ENCODE data around the gene CDH15. TPM values are rescaled to one million over a fixed set of nuclear protein-coding genes. Genes with fewer than 3 reads are reported as not detected.

The CDH15 gene
- total and polyA plus RNA-seq, 9 of the 15 experiments (the other 6 are each of a cell fraction or from before 2014, with no cell fraction given): 0.07 to 0.18 TPM; not detected in 7

- no peak for TF ChIP-seq ZNF408 (CRISPR knock-in tag; IDR thresholded peaks at IDR 0.05; ENCODE audit: low read depth)
- no peak for TF ChIP-seq ZNF311 (CRISPR knock-in tag; IDR thresholded peaks at IDR 0.05)
- TF ChIP-seq HOMEZ (CRISPR knock-in tag; IDR thresholded peaks at IDR 0.05): no peak
- no peak for TF ChIP-seq HNRNPUL1 (IDR thresholded peaks at IDR 0.05; ENCODE audit: low read length)
- 0 out of 2 replicates have a peak, but pooled peaks have one; percentile 26 for TF ChIP-seq ZNF589 (CRISPR knock-in tag; IDR thresholded peaks at IDR 0.05; ENCODE audit: low read depth)
- TF ChIP-seq ZBTB26 (CRISPR knock-in tag; IDR thresholded peaks at IDR 0.05): no peak
- TF ChIP-seq EP300 (IDR thresholded peaks at IDR 0.05; ENCODE audit: low read length): peak; percentile 76; the same call in 1 of the 2 replicates
- TF ChIP-seq ZNF507 (tag; conservative IDR thresholded peaks at IDR 0.05): no peak
- no peak for TF ChIP-seq MCM7 (IDR thresholded peaks at IDR 0.05)
- no peak for TF ChIP-seq ZBTB49 (CRISPR knock-in tag; IDR thresholded peaks at IDR 0.05; ENCODE audit: borderline replicate concordance)
- TF ChIP-seq IFI16 (CRISPR knock-in tag; IDR thresholded peaks at IDR 0.05): no peak
- TF ChIP-seq NR3C1 (CRISPR knock-in tag; IDR thresholded peaks at IDR 0.05): no peak
- no peak for TF ChIP-seq ZNF384 (IDR thresholded peaks at IDR 0.05; ENCODE audit: low read depth, low read length)
- TF ChIP-seq OTX1 (CRISPR knock-in tag; IDR thresholded peaks at IDR 0.05): no peak
- no peak for TF ChIP-seq ID3 (CRISPR knock-in tag; IDR thresholded peaks at IDR 0.05)
- TF ChIP-seq ID3 (tag; IDR thresholded peaks at IDR 0.05): no peak
- no peak for TF ChIP-seq HMG20B (CRISPR knock-in tag; IDR thresholded peaks at IDR 0.05)
- TF ChIP-seq TCF7 (IDR thresholded peaks at IDR 0.05; ENCODE audit: borderline replicate concordance): no peak
- no peak for TF ChIP-seq RBM34 (IDR thresholded peaks at IDR 0.05; ENCODE audit: borderline replicate concordance, insufficient read depth, low read length)
- no peak for TF ChIP-seq ZNF583 (CRISPR knock-in tag; IDR thresholded peaks at IDR 0.05)
- TF ChIP-seq STAT5A (IDR thresholded peaks at IDR 0.05; ENCODE audit: borderline replicate concordance, low read length): peak; percentile 57; the same call in 1 of the 2 replicates
- TF ChIP-seq MAFF (IDR thresholded peaks at IDR 0.05; ENCODE audit: low read length): no peak
- no peak for TF ChIP-seq ZNF445 (CRISPR knock-in tag; IDR thresholded peaks at IDR 0.05; ENCODE audit: low read depth)
- peak; percentile 58 for TF ChIP-seq NFIC (IDR thresholded peaks at IDR 0.05)
- no peak for TF ChIP-seq ZNF431 (CRISPR knock-in tag; IDR thresholded peaks at IDR 0.05)
- TF ChIP-seq SRF (CRISPR knock-in tag; IDR thresholded peaks at IDR 0.05): no peak
- no peak for TF ChIP-seq HDAC6 (IDR thresholded peaks at IDR 0.05; ENCODE audit: low read depth, low read length)
- TF ChIP-seq SNIP1 (IDR thresholded peaks at IDR 0.05; ENCODE audit: low read depth): no peak
Measured at GRCh38 chr16:89219365-89219764, 47.8 kb downstream of the CDH15 start (continued).

Data from K562 (cell line).